ENCODE data around the gene SETD7. TPM values are rescaled to one million over a fixed set of nuclear protein-coding genes. Genes with fewer than 3 reads are reported as not detected.

SETD7 gene
- total and polyA plus RNA-seq, 2 donors (not counting 1 experiment from before 2014, with no cell fraction given) = 37.5 to 80.8 TPM

- H3K9me3 ChIP-seq (ENCODE audit: control insufficient read depth, insufficient read depth, low read depth, low read length) = no peaks in the 10 kb centered on the region
- H4K20me1 ChIP-seq (ENCODE audit: control insufficient read depth, extremely low read depth, insufficient read depth, low read length) = no peaks in the 10 kb centered on the region
- no peak overlapping the region for H3K9ac ChIP-seq (ENCODE audit: insufficient read depth, low read length)
- no peak for TF ChIP-seq EZH2 (IDR thresholded peaks at IDR 0.05; ENCODE audit: low read length, missing control alignments)
- TF ChIP-seq, protein P1, sequence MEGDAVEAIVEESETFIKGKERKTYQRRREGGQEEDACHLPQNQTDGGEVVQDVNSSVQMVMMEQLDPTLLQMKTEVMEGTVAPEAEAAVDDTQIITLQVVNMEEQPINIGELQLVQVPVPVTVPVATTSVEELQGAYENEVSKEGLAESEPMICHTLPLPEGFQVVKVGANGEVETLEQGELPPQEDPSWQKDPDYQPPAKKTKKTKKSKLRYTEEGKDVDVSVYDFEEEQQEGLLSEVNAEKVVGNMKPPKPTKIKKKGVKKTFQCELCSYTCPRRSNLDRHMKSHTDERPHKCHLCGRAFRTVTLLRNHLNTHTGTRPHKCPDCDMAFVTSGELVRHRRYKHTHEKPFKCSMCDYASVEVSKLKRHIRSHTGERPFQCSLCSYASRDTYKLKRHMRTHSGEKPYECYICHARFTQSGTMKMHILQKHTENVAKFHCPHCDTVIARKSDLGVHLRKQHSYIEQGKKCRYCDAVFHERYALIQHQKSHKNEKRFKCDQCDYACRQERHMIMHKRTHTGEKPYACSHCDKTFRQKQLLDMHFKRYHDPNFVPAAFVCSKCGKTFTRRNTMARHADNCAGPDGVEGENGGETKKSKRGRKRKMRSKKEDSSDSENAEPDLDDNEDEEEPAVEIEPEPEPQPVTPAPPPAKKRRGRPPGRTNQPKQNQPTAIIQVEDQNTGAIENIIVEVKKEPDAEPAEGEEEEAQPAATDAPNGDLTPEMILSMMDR (conservative IDR thresholded peaks at IDR 0.05 in 1 of 2, IDR thresholded peaks at IDR 0.05 in 1 of 2; ENCODE audit: low read depth in 1 of 2, low read length in 2 of 2) = no peak
- no peaks in the 10 kb centered on the region for H3K4me1 ChIP-seq (ENCODE audit: control insufficient read depth, extremely low read depth, insufficient read depth, low read length)
- no peak overlapping the region for H3K4me2 ChIP-seq (ENCODE audit: extremely low read depth, insufficient read depth, low read length)
- no peak overlapping the region for H2AFZ ChIP-seq (ENCODE audit: low read length)
- H3K4me3 ChIP-seq (replicated peaks in 1 of 4; ENCODE audit: control extremely low read depth in 1 of 4, insufficient read depth in 1 of 4, low read depth in 3 of 4, low read length in 4 of 4) = no peak overlapping the region
- peaks cover 28% of the 10 kb centered on the region for H3K79me2 ChIP-seq (ENCODE audit: control insufficient read depth, insufficient read depth, low read length)
- DNase-seq (ENCODE audit: low read depth in 2 of 2) = no peak
- no peaks in the 10 kb centered on the region for H3K27me3 ChIP-seq (ENCODE audit: control insufficient read depth, insufficient read depth, low read length)
- no peaks in the 10 kb centered on the region for H3K36me3 ChIP-seq (ENCODE audit: control insufficient read depth, insufficient read depth, low read length)
- no peak overlapping the region for H3K27ac ChIP-seq (ENCODE audit: insufficient read depth, low read length)
Measured at GRCh38 chr4:139460565-139460964, 95.5 kb downstream of the SETD7 start.

GRCh38 chr4:139458999-139459398, 97.0 kb downstream of the SETD7 start:
- Histone ChIP-seq H3K79me2 (ENCODE audit: control insufficient read depth, insufficient read depth, low read length) (peaks cover 42% of the 10 kb centered on the region), H3K4me3 (replicated peaks in 1 of 4; ENCODE audit: control extremely low read depth in 1 of 4, insufficient read depth in 1 of 4, low read depth in 3 of 4, low read length in 4 of 4) (no peak overlapping the region), H2AFZ (ENCODE audit: low read length) (no peak overlapping the region), H3K4me2 (ENCODE audit: extremely low read depth, insufficient read depth, low read length) (no peak overlapping the region), H3K9me3 (ENCODE audit: control insufficient read depth, insufficient read depth, low read depth, low read length) (no peaks in the 10 kb centered on the region), H4K20me1 (ENCODE audit: control insufficient read depth, extremely low read depth, insufficient read depth, low read length) (no peaks in the 10 kb centered on the region), H3K27me3 (ENCODE audit: control insufficient read depth, insufficient read depth, low read length) (no peaks in the 10 kb centered on the region), H3K9ac (ENCODE audit: insufficient read depth, low read length) (no peak overlapping the region), H3K27ac (ENCODE audit: insufficient read depth, low read length) (no peak overlapping the region), H3K4me1 (ENCODE audit: control insufficient read depth, extremely low read depth, insufficient read depth, low read length) (peaks cover 2% of the 10 kb centered on the region), H3K36me3 (ENCODE audit: control insufficient read depth, insufficient read depth, low read length) (no peaks in the 10 kb centered on the region)
- peak in 1 of 2 donors; percentile 36 for DNase-seq (ENCODE audit: low read depth in 2 of 2)
- TF ChIP-seq, protein P1 (conservative IDR thresholded peaks at IDR 0.05 in 1 of 2, IDR thresholded peaks at IDR 0.05 in 1 of 2; ENCODE audit: low read depth in 1 of 2, low read length in 2 of 2) = no peak
- no peak for TF ChIP-seq EZH2 (IDR thresholded peaks at IDR 0.05; ENCODE audit: low read length, missing control alignments)

GRCh38 chr4:139458543-139458942, 97.5 kb downstream of the SETD7 start:
- Histone ChIP-seq H3K4me3 (replicated peaks in 1 of 4; ENCODE audit: control extremely low read depth in 1 of 4, insufficient read depth in 1 of 4, low read depth in 3 of 4, low read length in 4 of 4) (no peak overlapping the region), H3K9me3 (ENCODE audit: control insufficient read depth, insufficient read depth, low read depth, low read length) (no peaks in the 10 kb centered on the region), H3K4me1 (ENCODE audit: control insufficient read depth, extremely low read depth, insufficient read depth, low read length) (peaks cover 2% of the 10 kb centered on the region), H2AFZ (ENCODE audit: low read length) (no peak overlapping the region), H3K36me3 (ENCODE audit: control insufficient read depth, insufficient read depth, low read length) (no peaks in the 10 kb centered on the region), H3K79me2 (ENCODE audit: control insufficient read depth, insufficient read depth, low read length) (peaks cover 40% of the 10 kb centered on the region), H3K4me2 (ENCODE audit: extremely low read depth, insufficient read depth, low read length) (no peak overlapping the region), H3K27me3 (ENCODE audit: control insufficient read depth, insufficient read depth, low read length) (no peaks in the 10 kb centered on the region), H3K27ac (ENCODE audit: insufficient read depth, low read length) (no peak overlapping the region), H4K20me1 (ENCODE audit: control insufficient read depth, extremely low read depth, insufficient read depth, low read length) (no peaks in the 10 kb centered on the region), H3K9ac (ENCODE audit: insufficient read depth, low read length) (no peak overlapping the region)
- no peak for DNase-seq (ENCODE audit: low read depth in 2 of 2)
- TF ChIP-seq EZH2 (IDR thresholded peaks at IDR 0.05; ENCODE audit: low read length, missing control alignments) = no peak
- TF ChIP-seq, protein P1 (conservative IDR thresholded peaks at IDR 0.05 in 1 of 2, IDR thresholded peaks at IDR 0.05 in 1 of 2; ENCODE audit: low read depth in 1 of 2, low read length in 2 of 2) = no peak

Measured in fibroblast of lung (primary cell).